Measurements from ENCODE around the gene AHDC1.

Gene AHDC1

GRCh38 chr1:27575840-27576331, 28.1 kb downstream of the AHDC1 start:
- DNase-seq: peak in 1 of 2 experiments; percentile 16

GRCh38 chr1:27574871-27575831, 28.8 kb downstream of the AHDC1 start:
- DNase-seq: peak in 1 of 2 experiments; percentile 50

GRCh38 chr1:27574001-27574781, 29.8 kb downstream of the AHDC1 start:
- no peak for DNase-seq

- no peak for DNase-seq
Observed at GRCh38 chr1:27572679-27573426, 31.1 kb downstream of the AHDC1 start.

- DNase-seq: no peak
Observed at GRCh38 chr1:27572019-27572678, 31.8 kb downstream of the AHDC1 start.

GRCh38 chr1:27571439-27572018, 32.4 kb downstream of the AHDC1 start:
- DNase-seq: no peak

- DNase-seq: no peak
Observed at GRCh38 chr1:27570784-27571183, 33.2 kb downstream of the AHDC1 start.

GRCh38 chr1:27570356-27570755, 33.6 kb downstream of the AHDC1 start:
- DNase-seq: no peak

- DNase-seq: no peak
Observed at GRCh38 chr1:27569506-27570291, 34.2 kb downstream of the AHDC1 start.

- DNase-seq: no peak
Observed at GRCh38 chr1:27569088-27569460, 34.9 kb downstream of the AHDC1 start.

GRCh38 chr1:27568300-27569087, 35.5 kb downstream of the AHDC1 start:
- DNase-seq: peak; percentile 67 to 84

GRCh38 chr1:27567971-27568299, 36.0 kb downstream of the AHDC1 start:
- DNase-seq: no peak

- DNase-seq: no peak
Observed at GRCh38 chr1:27567146-27567526, 36.8 kb downstream of the AHDC1 start.

GRCh38 chr1:27566462-27567145, 37.3 kb downstream of the AHDC1 start:
- no peak for DNase-seq

GRCh38 chr1:27564710-27565649, 39.0 kb downstream of the AHDC1 start:
- no peak for DNase-seq

GRCh38 chr1:27563591-27564471, 40.1 kb downstream of the AHDC1 start:
- no peak for DNase-seq

GRCh38 chr1:27563341-27563590, 40.7 kb downstream of the AHDC1 start:
- no peak for DNase-seq
